ENCODE results near the gene PCNX2.

PCNX2 gene

DNA sequence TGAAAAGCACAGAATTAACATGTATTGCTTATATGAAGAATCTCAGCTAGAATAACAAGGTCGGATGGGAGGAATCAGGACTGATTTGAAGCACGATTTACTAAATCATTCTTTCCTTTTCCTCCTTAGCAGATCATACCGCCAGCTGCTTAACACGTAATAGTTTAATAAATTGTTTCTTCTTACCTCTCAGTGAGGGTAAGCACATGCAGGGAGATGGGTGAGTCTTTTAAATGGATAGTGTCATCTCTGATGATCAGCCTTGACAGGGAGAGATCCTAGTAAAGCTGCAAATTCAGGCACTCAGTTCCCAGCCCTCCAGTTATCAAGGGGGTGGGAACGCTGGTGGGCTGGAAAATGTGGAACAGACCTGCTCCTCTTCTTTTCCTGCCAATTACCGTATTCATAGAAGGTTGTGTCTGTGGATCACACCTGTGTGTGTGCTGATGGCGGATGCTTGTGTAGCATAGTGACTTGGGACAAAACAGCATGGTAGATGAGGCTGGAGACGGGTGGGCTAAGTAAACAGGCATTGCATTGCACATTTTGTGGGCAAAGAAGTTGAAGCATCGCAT is 314.5 kb downstream of the PCNX2 start:
- DNase-seq: no peak

DNA sequence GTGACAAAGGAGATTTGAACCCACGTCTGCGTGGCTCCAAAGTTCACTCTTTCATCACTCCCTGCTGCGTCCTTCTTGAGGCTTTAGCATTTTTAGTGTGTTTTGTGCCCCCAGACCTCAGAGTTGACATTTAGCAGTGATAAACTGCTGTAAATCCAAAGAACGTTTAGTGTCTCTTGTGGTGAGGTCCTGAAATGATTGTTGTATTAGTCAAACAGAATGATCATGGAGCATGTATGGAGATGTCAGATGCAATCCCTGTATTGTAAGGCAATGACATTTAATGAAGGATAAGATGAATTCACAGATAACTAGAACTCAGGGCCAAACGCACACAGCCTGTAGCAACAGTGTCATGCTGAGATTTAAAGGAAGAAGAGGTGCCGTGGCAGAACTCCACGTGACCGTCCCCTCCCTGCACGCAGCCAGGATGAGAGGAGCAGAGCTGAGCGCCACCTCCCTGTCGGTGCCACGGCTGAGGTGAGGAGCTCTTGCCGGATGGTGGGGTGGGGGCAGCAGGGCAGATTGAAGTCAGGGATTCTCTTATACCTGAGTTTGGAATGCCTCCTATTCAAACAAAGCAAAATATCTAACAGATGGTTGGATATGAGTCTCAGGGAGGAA is 315.1 kb downstream of the PCNX2 start:
- DNase-seq: no peak

GRCh38 chr1:232979558-232979957 is 316.0 kb downstream of the PCNX2 start:
- no peak for DNase-seq

DNA sequence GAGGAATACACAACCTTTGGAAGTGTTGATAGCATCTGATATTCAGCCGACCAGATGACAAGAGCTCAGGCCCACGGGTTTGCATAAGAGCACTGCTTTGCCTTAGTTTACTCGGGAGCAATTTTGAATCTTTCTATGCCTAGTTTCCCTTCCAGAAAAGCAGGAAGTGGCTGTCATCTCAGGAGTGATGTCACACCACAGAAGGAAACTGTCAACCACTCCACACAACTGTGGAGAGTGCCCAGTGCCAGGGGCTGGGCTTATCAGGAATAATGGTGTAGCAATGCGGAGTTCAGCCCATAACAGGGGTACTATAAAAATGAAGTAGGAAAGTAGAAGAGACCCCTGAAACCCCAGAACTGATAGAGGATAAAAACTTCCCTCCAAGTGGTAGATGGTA is 316.7 kb downstream of the PCNX2 start:
- no peak for DNase-seq

- DNase-seq: no peak
These were observed 317.4 kb downstream of the PCNX2 start for GRCh38 chr1:232978091-232978634.

- DNase-seq: no peak
These were observed 320.6 kb downstream of the PCNX2 start for GRCh38 chr1:232974971-232975370.

- DNase-seq: no peak
These were observed 321.6 kb downstream of the PCNX2 start for GRCh38 chr1:232973652-232974611.

DNA sequence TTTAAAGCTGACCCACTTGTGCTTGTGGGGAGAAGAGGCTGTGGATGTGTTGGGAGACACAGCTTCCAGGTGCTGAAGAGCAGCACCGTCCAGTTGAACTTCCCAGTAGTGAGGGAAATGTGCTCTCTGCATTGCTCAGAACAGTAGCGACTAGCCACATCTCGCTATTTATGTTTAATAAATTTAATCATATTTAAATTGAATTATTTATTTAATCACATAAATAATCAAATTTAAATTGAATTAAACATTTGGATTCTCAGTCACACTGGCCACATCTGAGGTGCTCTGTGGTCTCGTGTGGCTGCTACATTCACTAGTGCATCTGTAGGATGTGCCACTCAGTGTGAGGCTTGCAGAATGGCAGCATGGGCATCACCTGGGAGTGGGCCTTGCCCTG is 325.0 kb downstream of the PCNX2 start:
- DNase-seq: no peak

GRCh38 chr1:232969799-232970198 is 325.7 kb downstream of the PCNX2 start:
- DNase-seq: no peak

DNA sequence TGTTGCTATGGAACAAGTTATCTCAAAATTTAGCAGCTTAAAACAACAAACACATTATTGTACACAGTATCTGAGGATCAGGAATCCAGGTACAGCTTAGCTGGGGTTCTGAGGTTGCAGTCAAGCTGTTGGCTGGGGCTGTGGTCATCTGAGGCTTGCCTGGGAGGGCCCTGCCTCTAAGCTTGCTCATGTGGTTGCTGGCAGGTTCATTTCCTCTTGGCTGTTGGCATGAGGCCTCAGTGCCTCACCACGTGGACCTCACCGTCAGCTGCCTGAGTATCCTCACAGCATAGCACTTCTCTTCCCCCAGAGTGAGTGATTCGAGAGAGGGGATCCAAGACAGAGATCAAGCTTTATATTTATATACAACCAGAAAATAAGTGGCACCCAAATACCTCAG is 326.6 kb downstream of the PCNX2 start:
- peak; percentile 73 for DNase-seq

GRCh38 chr1:232968391-232968790 is 327.1 kb downstream of the PCNX2 start:
- DNase-seq: no peak

DNA sequence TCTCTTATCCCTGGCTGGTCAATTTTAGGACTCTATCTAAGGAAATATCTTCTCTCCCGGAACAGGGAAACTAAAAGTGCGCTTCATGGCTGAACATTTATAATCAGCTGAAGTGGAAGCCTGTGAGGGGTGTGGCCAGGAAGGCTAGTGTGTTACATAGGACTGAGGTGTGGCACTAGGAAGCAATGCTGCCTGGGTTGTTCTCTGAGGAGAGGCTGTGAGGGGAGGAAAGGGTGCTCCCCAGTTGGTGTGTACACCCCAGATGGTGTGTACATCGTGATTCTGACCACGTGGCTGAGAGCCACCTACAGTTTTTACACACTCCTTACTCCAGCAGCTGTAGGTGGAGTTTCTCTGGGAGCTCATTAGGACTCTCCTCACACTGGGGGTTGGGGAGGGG is 328.9 kb downstream of the PCNX2 start:
- no peak for DNase-seq

- DNase-seq: no peak
These were observed 329.7 kb downstream of the PCNX2 start for GRCh38 chr1:232965912-232966217.

GRCh38 chr1:232965124-232965911 is 330.2 kb downstream of the PCNX2 start:
- DNase-seq: no peak

DNA sequence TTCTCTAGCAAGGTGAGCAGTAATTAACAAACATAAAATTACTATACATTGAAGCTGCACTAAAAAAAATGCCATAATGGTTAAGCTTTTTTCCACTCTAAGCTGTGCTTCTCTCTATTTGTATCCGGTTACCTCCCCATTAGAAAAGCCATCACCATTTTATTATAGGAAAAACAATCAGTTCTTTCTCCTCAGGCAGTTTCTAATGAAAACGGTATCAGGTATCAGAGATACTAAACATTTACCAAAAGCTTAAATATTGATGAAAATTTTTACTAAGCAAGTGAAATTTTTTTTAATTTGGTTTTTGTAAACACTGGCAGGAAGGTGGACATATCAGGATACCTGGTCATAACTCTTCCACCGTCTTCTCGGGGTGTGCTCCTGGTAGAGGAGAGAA is 330.9 kb downstream of the PCNX2 start:
- no peak for DNase-seq

GRCh38 chr1:232962761-232963745 is 332.5 kb downstream of the PCNX2 start:
- DNase-seq: peak; percentile 50

GRCh38 chr1:232958067-232958466 is 337.5 kb downstream of the PCNX2 start:
- DNase-seq: no peak

GRCh38 chr1:232956081-232956480 is 339.4 kb downstream of the PCNX2 start:
- DNase-seq: no peak

DNA sequence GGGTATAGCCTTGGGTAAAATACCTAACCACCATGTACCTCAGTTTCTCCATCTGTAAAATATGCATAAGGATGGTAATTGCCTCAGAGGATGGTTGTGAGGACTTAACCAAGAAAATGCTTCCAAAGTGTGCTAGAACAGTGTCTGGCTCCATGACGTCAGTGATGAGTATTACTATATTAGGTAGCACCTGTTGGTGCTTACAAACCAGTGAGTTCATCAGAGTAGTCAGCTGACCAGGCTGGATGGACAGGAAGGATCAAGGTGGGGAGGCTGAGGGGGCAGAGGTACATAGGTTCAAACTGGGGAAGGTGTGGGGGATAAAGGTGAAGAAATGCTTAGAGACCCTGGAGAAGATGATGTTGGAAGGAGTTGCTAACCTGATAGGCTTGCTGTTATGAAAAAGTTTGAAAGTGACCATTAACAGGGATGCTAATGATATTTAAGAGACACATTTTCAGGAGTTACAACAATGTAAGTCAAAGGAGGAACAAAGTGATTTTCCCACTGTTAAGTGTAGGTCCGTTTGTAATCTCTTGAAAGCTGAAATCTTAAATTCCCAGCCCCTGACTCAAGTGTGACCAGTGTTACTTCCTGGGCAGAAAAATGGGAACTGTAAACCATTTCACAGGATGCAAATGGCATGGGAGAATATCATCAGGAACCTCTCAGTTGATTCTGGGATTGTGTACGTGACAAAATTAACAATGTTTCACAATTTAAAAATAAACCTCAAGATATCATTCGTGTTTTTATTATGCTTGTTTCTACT is 340.7 kb downstream of the PCNX2 start:
- no peak for DNase-seq

DNA sequence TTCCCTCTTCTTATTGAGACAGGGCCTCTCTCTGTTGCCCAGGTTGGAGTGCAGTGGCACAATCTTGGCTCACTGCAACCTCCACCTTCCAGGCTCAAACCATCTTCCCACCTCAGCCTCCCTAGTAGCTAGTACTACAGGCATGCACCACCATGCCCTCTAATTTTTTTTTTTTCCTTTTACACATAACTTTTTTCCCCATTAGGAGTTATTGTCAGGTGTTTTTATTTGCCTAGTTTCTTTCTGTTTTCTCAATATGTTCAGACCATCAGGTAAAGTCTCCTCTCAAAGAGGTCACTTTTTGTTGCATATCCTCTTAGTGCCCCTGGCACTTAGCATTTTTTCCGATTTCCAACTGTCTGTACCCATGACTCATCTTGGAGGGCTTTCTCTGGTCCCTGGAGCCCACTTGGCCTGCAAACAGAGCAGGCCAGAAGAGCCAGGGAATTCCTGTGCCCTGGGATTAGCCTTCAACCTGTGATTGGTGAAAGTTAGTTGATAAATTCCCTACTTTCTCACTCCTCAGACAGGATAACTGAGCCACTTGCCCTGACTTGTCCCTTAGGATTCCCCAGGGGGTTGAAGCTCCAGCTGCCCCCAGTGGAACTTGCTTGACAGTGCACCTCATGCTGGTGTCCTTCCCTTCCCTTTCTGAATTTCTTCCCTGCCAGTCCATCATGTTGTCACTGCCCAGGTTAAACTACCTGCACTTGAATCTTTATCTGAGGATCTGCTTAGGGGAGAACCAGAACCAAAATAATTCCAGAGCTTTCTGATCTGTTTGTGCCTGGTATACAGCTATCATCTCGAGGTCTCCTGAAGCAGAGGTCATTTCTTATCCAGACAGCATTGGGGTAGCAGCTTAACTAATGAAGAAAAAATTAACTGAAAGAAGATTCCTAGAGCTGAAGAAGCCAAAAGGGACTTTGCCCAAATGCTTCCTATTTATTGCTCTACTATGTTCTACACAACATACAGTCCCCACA is 342.7 kb downstream of the PCNX2 start:
- peak; percentile 55 for DNase-seq
